Parietal lobe (tissue), 2 donors: ENCODE data around the gene MYO10. TPM values are rescaled to one million over a fixed set of nuclear protein-coding genes. Genes with fewer than 3 reads are reported as not detected.

ENCODE experiments used
- small RNA-seq: library from RNA; depleted of rRNA; stranded (forward); fragments of <200 nt; gene quantifications from one replicate; pipeline ENCODE3, GENCODE V24; 2014; ENCODE audit warnings: low replicate concordance
- total RNA-seq: library from RNA; depleted of rRNA; stranded (reverse); fragments of >200 nt; gene quantifications from one replicate; pipeline ENCODE4 v1.2.3, GENCODE V29; 2014

Gene MYO10
- total RNA-seq: 46.6 TPM

DNA sequence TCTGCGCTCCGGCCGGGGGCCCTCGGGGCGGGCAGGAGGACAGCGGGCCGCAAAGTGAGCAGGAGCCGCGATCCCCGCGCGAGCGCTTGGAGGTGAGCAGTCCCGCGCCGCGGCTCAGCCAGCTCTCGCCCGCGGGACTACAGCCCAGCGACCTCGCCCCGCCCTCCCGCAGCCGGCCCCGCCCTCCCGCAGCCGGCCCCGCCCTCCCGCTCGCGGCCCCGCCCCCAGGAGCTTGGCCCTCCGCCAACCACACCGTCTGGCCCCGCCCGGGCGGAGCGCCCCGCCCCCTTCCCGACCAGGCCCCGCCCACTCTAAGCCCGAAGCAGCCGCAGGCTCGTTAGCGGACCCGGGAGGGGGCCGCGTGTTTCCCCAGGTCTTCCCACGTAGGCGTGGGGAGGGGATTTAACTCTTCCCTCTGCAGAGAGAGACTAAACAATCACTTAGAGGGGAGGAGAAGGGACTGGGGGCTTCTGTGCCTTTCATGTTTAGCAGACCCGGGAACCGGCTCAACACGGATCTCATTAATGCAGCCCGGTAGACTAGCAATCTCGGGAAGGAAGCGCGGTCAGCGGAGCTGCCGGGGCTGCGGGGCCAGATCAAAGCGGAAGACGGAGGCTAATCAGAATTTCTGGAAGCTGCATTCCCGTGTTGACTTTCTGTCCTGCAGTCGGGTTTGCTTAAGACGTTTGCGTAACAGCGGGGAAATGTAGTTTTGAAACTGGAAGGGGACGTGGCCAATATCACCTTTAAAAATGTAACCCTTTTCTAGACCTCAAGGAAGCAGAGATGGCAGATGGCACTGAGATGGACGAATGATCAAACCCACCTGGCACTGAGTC lies at the start of gene MYO10:
TSS of gene MYO10 (minus strand) at position 139 of the 839 bp plus-strand sequence. CDS start 480 bp downstream, outside the sequence.

DNA sequence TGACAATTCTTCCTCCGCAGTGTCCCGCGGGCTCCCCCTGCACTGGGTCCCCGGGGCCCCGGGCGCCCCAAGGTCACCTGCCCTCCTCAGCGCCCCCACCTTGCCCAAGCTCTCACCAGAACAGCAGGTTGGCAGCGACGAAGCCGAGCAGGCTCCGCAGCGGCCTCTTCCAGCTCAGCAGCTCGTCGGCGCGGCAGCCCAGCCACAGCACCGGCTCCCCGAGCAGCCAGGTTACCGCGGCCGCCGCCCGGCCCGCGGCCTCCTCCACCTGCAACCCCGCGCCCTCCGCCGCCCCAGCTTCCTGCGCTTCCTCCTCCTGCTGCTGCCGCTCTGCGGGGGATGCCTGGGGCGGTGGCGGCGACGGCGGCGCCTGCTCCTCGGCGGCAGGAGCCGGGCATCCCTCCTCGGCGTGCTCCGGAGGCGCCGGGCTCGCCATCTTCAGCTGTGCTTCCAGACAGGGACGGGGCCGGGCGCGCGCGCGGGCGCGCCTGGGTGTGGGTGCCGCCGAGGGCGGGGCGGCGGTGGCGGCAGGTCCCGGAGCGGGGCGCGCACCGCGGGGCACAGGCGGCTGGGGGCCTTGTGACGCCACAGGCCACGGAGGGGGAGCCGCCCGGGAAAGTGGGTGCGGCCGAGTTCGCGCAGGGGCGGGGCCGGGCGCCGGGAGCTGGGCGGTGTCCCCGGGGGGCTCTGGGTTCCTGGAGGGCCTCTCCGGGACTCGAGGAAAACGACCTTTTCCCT lies 319.4 kb downstream of the MYO10 start, which contains the start of gene RETREG1:
TSS of gene RETREG1 (minus strand) at position 462 of the 738 bp plus-strand sequence. CDS start at position 436, 26 bp downstream.

Small RNA genes lying within 50 kb of the gene (small RNA-seq; reads per million reads assigned to genes)
- gene RF00019: not detected
- gene RNA5SP179: not detected
- gene RNU6-660P: not detected
